ENCODE measurements around the gene KCNQ5.

KCNQ5 gene

DNA sequence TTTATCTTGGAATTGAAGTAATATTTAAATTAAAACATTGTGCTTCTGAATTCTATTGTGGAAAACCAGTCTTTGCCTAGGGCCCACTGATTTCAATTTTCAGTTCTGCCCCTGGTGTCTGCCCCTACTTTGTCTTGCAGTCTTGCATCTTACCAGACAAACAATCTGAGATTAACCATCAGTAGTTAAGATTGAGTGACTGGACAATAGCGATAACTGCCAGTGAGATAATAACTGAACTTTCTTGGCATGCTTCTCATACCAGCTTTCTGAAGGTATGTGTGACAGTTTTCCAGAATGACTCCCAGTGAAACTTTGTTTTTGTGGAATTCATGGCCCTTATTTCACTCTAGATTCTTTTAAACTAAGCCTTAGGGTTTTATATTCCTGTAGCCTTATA, 53.5 kb downstream of the KCNQ5 start:
- DNase-seq = no peak

DNA sequence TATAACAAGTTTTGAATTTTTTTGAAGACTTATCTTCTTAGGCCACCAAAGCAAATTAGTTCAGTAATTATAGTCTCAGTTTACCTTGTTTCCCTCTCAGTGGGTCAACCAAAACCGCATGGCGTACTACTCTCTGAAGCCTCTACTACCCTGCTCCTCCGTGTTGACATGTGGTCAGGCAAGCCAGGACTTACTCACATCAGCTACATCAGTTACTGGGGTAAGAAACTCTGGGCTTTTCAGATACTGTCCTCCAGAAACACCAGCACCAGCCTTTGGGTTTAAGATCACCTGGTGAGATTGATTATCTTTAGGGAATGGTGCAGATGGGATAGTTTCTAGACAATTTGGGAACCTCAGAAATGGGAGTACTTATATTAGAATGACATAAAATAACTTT, 55.1 kb downstream of the KCNQ5 start:
- no peak for DNase-seq

DNA sequence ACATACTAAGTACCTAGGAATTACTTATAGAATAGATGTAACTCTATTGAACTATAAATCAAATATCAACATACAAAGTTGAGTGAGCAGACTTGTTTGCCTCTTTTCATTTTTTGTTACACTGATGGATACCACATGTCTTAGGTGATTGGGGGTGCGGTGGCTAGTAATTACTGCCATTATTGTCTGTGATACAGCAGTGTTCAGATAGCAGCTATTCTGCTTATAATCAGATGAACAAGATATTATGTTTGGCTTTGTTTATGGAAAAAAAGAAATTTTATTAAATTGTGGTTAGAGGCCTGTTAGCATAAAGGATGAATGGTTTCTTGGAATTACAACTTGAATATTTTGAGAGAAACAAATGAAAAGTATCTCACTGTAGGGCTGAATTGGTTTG, 55.9 kb downstream of the KCNQ5 start:
- DNase-seq = no peak

DNA sequence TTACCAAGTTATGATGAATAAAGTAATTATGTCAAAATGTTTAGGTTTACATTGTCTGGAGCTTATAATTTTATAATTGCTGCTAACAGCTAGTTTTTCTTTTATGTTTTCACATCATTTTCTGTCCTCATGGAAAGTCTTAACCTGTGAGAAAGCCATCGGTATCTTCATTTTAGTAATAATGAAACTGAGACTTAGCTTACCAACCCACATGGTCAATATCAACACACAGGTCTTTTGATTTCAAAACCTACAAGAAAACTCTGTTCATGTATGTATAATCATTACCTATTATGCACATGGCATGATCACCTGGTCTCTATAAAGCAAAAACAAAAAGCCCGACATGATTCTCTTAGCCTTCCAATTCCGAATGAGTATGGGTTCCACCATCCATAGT, 61.9 kb downstream of the KCNQ5 start:
- no peak for DNase-seq

DNA sequence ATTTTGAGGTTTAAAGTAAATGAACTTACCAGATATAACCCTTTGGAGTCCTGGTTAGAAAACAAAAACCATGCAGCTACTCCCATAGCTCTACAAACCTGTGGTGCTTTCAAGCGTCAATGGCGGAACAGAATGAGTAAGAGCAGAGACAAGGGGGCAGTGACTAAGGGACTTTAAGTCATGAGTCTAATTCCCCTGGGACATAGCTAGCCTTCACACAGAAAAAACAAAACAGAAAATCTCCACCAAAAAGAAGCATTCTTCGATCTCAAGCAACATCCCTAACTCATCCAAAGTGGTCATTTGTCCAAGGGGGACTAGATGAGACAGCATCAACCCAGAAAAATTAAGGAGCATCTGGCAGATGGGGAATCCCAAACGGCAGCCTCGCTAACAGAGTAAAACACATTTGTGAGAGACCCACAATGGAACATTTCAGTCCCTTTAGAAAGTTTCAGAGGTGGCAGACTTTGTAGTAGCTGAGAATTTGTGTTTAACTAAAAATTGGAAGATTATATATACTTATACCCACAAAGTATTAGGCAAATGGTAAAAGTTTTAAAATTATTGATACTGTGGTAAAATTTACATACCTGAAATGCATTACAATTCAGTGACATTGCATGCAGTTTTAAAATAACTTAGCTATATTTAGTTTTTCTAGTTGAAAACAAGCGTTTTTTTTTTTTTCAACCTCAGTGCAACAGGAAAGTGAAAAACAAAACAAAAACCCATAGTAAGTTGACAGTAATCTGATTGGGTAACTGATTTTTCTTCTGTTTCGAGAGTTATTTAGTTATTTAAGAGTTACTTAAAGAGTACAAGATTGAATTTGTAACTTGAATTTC, 67.5 kb downstream of the KCNQ5 start:
- no peak for DNase-seq

DNA sequence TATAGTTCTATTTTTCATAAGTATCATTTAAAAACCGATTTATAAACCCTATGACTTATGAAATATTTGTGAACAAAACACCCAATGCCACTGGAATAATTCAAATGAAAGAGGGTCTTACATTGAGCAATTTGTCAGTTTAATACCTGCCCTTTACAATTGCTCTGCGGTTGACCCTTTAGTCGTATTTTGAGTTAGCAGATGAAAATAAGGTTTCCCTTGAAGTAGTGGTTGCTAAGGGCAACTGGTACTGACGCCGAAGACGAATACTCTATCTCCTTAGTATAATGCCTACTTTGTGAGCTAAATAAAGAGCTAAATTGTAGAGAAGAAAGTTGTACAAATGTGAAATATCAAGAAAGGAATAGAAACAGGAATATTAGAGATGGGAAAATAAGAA, 69.4 kb downstream of the KCNQ5 start:
- DNase-seq = no peak

DNA sequence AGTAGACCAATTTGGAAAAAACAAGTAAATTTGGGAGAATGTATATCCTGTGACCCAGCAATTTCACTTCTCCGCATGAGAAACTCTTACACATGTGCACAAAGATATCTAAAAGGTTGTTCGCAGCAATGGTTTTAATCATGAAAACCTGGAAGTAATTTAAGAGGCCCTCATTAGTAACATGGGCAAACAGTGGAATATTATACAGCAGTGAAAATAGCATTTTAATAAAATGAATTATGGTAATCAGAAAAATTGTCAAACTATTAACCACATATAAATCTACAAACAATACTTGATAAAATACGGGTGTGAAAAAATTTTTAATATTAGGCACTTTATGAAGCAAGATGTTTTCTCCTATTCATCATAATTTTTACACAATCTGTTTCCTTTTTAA, 74.2 kb downstream of the KCNQ5 start:
- no peak for DNase-seq

DNA sequence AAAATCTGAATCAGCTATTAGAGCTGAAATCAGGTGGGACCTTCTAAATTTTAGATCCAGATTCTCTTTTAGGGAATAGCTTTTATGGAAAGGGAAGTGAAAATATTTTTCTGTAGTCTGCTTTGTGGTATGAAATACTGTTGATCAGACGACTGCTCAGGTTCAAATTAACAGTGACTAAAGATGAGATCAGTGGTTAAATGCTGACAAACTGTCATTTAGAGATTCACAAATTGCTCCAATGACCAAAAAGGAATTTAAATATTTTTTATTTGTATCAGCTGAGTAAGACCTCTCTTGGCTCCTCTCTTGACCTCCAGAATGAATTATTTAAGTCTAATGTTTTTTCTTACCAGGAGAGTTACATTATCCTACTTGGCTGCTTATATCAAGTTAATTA, 77.3 kb downstream of the KCNQ5 start:
- DNase-seq = no peak

DNA sequence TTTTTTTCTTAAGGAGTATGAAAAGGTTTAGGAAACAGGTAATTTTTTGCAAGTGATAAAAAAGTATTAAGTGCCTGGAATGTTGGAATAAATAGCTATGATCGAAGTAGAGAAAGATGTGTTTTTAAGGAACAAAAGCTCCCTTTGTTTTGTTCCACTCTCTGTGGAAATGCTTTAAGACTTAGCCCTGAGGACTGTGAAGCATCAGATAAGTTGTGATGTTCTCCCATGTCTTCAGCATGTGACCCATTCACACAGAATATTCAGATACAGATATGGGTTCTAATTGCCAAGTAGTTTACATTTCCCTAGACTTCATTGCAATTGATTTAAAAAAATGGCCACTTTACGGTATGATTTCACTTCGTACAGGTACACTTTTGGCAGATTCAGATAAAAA, 80.6 kb downstream of the KCNQ5 start:
- DNase-seq = no peak

DNA sequence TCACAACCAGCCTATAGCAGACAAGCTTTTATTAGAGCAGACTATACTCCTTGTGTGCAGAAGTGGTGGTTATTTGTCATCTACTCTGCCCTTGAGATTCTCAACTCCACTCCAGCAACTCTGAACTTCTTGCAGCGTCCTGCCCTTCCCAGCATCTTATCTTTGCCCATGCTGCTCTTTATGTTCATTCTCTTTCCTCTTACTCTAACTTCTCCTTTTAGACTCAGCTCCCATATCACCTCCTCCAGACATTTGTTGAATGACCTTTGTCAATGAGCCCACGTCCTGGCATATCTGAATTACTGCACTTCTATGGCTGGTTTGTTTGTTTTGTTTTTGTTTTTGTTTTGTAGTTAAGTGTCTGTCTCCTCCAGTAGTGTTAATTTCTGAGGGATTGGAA, 81.2 kb downstream of the KCNQ5 start:
- no peak for DNase-seq

DNA sequence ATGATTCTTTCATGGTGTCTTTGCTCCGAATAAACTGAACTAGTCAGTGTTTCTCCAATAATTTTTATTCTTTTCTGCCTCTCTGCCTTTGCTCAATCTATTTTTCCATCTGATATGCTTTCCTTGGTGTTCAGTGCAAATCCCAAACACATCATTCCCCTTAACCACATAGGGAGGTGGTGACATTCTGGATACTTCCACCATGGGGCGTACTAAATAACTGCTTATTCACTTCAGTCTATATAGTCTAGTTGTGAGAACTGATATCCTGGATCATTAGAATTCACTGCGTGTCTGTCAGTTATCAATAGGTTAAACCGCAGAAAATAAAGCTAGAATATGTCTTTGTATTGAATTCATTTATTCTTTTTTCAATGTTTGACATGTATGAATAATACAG, 83.1 kb downstream of the KCNQ5 start:
- no peak for DNase-seq

DNA sequence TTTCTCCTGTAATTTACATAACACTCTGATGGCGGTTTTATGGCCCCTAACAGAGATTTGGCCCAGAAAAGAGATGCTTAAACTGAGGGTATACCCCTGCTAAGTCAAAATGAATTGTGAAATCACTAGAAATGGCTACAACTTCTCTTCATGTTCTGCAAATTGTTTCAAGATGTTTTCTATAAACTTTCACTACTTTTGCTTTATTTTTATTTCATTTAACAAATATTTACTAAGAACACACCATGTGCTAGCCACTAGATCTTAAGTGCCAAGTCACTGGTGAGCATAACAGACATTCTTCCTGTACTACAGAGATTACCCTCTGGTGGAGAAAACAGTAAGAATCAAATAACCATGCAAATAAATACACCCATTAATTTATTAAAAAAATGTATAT, 87.6 kb downstream of the KCNQ5 start:
- DNase-seq = no peak

DNA sequence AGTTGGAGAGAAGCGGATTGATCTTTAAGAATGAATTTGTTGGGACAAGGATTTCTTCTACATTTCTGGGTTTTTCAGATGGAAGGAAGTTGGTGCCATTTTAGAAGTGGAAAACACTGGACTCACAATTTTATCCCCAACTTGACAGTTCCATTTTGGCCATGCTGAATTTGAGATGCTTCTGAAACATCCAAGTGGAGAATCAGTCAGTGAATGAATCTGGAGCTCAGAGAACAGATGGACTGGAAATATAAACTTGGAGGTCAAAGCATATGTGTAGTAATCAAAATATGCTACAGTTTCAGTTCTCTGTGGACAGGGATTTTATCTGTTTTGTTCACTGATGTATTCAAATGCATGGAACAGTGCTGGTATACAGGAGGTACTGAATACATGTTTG, 89.9 kb downstream of the KCNQ5 start:
- no peak for DNase-seq

DNA sequence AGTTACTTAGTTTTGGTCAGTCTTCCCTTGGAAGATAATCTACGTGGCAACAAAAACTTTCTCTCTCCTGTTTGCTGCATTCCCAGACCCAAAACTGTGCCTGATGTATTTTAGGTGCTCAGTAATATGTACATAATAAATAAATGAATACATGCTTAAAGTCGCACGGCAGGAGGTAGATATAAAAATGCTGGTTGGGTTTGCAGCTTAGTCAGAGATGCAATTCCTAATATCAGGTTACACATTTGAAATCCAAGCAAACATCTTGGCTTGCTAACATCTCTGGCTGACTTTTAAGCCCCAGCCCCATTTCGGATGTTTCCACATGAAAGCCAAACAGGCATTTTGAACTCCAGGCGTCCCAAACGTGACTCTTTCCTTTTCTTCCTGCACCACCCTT, 91.0 kb downstream of the KCNQ5 start:
- no peak for DNase-seq

DNA sequence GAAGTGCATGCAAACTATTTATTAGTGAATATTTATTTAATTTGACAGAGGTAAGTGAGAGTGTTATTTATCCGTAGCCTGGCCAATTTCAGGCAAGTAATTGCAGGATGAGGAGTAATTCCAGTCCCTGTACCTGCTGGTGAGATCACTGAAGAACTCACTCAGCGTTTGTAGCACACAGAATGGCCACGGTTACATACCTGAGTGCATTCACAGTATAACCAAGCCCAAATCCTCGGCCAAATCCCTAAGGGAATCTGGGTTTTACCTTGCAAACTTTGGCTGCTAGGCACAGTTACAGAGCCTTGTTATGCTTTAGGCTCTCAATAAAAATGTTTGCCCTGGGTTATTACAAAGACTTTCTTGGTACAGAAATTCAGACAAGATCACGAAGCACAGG, 93.3 kb downstream of the KCNQ5 start:
- no peak for DNase-seq

DNA sequence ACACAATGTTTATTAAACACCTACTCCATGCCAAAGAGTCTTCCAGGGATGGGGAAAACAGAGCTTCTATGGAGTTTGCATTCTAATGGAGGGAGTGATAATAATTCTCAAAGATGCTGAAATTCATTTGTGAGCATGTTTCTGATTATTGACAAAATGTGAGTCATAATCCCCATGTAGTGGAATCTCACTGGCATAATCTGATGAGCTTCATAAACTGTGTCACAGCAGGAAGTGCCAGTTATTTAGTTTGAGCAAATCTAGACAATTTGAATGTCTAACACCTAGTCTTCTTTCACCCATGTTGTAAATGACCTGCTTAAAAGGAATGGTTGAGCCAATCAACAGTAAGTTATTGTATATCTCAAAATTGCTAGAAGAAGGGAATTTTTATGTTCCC, 95.1 kb downstream of the KCNQ5 start:
- no peak for DNase-seq

DNA sequence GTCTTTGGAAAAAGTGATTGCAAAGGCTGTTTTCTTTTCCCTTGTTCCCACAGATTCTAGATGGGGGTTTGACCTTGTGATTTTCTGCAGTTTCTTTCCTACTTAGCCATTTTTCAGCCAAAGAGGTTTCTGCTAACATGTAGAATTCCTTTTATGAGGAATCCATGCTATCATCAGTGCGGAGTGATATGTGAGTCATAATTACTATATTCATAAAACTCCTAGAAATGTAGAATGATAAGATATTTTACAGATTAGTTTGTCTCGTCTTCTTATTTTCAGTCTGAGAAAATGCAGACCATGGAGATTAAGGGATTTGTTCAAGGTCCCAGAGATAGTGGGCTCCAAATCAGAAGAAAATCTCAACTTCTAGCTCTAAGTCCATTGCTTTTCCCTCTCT, 98.6 kb downstream of the KCNQ5 start:
- no peak for DNase-seq

DNA sequence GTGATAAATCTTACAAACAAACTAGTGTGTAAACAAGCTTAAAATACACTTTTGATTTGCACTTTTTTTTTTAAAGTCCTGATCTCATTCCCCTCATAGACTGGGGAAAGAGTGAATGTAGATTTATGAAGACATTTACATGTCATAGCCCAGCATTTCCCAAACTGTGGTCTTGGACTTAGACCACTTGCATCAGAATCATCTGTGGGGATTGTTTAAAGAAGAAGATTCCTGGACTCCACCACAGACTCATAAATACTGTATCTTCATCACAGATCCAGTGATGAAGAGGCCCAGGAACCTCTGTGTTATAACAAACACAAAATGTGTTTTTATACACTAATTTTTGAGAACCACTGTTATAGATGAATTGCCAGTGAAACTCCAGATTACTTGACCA, 99.5 kb downstream of the KCNQ5 start:
- no peak for DNase-seq

DNA sequence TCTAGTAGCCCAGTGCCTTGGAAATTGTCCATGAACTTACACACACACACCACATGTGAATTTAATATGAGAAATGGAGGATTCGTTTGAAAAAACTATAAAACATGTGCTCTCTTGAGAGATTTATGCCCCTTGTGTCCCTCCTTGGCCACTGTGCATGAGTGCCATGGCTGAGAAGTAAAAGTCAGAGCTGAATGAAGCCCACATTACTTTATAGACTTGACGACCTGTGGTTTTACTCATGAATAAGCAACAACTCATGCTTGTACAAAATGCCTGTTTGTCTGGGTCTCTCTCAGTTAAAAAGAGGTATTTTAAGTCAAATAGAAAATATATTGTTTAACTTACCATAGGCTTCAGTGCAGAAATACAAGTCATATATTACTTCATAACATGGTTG, 102.7 kb downstream of the KCNQ5 start:
- no peak for DNase-seq

DNA sequence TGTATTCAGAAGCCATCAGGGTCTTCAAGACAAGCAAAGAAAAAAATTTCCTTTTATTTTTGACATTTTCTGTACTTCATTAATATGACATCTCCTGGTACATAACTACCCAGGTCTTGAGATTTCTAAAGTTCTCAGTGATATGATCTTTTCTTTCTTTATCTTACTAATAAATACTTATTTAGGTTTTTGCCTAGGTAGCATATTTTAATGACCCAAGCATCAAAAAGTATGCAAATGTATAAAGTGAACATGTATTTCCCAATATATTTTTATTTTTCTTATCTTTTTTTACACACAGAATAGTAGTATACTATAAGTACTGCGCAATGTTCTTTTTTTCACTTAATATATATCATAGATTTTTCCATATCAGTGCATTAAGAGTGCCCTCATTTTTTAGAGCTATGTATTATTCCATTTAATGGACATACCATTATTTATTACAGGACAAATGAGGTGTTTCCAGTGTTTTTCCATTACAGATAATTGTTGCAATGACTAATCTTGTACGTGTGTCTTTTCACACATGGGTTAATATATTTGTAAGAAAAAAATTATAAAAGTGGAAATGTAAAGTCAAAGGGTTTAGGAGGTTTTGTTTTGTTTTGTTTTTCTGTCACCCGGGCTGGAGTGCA, 107.0 kb downstream of the KCNQ5 start:
- DNase-seq = no peak

DNA sequence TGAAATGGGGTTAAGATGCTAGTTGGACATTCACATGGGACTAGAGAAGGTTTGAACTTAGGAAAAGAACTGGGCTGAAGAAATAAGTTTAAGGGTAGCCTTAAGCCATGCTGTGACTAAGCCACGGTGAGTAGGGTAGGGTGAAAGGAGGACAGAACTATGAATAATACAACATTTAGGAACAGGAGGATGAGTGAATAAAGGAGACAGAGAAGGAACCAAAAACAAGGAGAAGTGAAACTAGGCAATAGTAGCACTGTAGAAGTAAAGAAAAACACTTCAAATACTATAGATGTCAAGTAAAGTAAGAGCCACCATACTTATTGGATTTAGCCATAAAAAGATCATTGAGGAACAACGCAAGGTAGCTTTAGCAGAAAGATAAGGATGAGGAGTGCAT, 111.2 kb downstream of the KCNQ5 start:
- no peak for DNase-seq

DNA sequence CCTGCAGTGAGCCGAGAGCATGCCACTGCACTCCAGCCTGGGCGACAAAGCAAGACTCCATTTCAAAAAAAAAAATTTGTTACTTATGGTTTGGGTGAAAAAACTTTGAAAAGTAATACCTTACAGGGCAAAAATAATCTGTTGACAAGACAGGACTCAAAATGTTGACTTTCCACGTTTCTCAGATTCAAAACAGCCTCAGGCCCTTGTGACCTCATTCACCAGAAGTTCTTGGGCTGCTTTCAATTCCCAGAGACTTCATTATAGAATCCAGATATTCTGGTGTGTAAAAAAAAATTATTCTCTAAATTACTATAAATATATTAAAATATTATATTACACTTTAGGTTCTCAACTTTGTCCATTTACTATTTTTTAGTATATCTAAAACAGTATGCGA, 116.2 kb downstream of the KCNQ5 start:
- DNase-seq = no peak

DNA sequence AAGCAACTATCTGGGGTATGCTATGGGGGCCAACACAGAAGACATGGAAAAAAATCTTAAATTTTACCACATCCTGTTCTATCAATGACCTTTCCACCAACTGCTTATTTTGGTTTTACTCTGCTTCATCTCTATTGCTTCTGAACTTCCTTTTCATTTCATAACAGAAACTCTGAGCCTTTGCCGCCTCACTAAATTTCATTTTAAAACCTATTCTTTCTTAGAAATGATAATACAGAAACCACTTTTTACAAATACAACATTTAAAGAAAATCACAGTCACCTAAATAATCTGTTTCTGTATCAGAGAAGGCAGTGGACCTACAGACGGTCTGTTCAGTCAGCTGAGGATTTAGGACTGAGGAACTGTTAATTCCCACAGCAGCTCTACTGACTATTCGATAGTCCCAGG, 117.5 kb downstream of the KCNQ5 start:
- DNase-seq = no peak

Measured in anterior cingulate cortex (tissue), 58 donors.